HEK293 (cell line): Measurements from ENCODE around the gene HBEGF.

Experiments
- FEZF1 ChIP-seq: fragments of 450-650 bp; formaldehyde crosslinking; IDR thresholded peaks from 2 replicates; pipeline ENCODE4 v1.5.1; 2016; ENCODE audit warnings: missing biosample characterization, missing genetic modification characterization
- GLIS1 ChIP-seq: fragments of 450-650 bp; formaldehyde crosslinking; IDR thresholded peaks from 2 replicates; pipeline ENCODE4 v1.5.1; 2016; ENCODE audit warnings: missing biosample characterization, missing genetic modification characterization
- INSM2 ChIP-seq: fragments of 450-650 bp; formaldehyde crosslinking; IDR thresholded peaks from 2 replicates; pipeline ENCODE4 v1.5.1; 2016; ENCODE audit warnings: missing biosample characterization, missing genetic modification characterization
- KLF8 ChIP-seq: fragments of 450-650 bp; formaldehyde crosslinking; IDR thresholded peaks from 2 replicates; pipeline ENCODE4 v1.5.1; 2016; ENCODE audit warnings: missing biosample characterization, missing genetic modification characterization
- MZF1 ChIP-seq: fragments of 450-650 bp; formaldehyde crosslinking; IDR thresholded peaks from 2 replicates; pipeline ENCODE4 v1.5.1; 2017; ENCODE audit warnings: missing biosample characterization, missing genetic modification characterization, borderline replicate concordance
- PRDM1 ChIP-seq: fragments of 450-650 bp; formaldehyde crosslinking; IDR thresholded peaks from 2 replicates; pipeline ENCODE4; 2016; ENCODE audit warnings: missing biosample characterization, missing genetic modification characterization
- PRDM6 ChIP-seq: fragments of 450-650 bp; formaldehyde crosslinking; IDR thresholded peaks from 2 replicates; pipeline ENCODE4 v1.5.1; 2017; ENCODE audit warnings: missing biosample characterization, missing genetic modification characterization
- TRIM28 ChIP-seq: IDR thresholded peaks from 2 replicates; pipeline ENCODE4 v1.6.1; 2011; ENCODE audit warnings: low read length, control low read depth, borderline replicate concordance
- ZBTB17 ChIP-seq: fragments of 450-650 bp; formaldehyde crosslinking; IDR thresholded peaks from 2 replicates; pipeline ENCODE4 v1.5.1; 2016; ENCODE audit warnings: missing biosample characterization, missing genetic modification characterization
- ZFHX2 ChIP-seq: fragments of 450-650 bp; formaldehyde crosslinking; conservative IDR thresholded peaks from 2 replicates; pipeline ENCODE4 v1.5.1; 2016; ENCODE audit warnings: missing biosample characterization, missing genetic modification characterization
- ZIC2 ChIP-seq: fragments of 450-650 bp; formaldehyde crosslinking; IDR thresholded peaks from 2 replicates; pipeline ENCODE4 v1.5.1; 2016; ENCODE audit warnings: missing biosample characterization, missing genetic modification characterization
- ZNF148 ChIP-seq: fragments of 450-650 bp; formaldehyde crosslinking; IDR thresholded peaks from 2 replicates; pipeline ENCODE4 v1.5.0; 2017; ENCODE audit warnings: missing biosample characterization, missing genetic modification characterization, borderline replicate concordance
- ZNF155 ChIP-seq: fragments of 450-650 bp; formaldehyde crosslinking; IDR thresholded peaks from 2 replicates; pipeline ENCODE4 v1.5.1; 2016; ENCODE audit warnings: missing biosample characterization, missing genetic modification characterization
- ZNF169 ChIP-seq: fragments of 450-650 bp; formaldehyde crosslinking; IDR thresholded peaks from 2 replicates; pipeline ENCODE4 v1.5.1; 2016; ENCODE audit warnings: missing biosample characterization, missing genetic modification characterization
- ZNF175 ChIP-seq: fragments of 450-650 bp; formaldehyde crosslinking; IDR thresholded peaks from 2 replicates; pipeline ENCODE4 v1.5.1; 2016; ENCODE audit warnings: missing biosample characterization, missing genetic modification characterization
- ZNF184 ChIP-seq: fragments of 450-650 bp; IDR thresholded peaks from 2 replicates; pipeline ENCODE4 v1.5.1; 2018; ENCODE audit warnings: missing biosample characterization, mild to moderate bottlenecking, missing genetic modification characterization
- ZNF2 ChIP-seq: fragments of 450-650 bp; formaldehyde crosslinking; IDR thresholded peaks from 2 replicates; pipeline ENCODE4 v1.5.1; 2016; ENCODE audit warnings: missing biosample characterization, missing genetic modification characterization
- ZNF211 ChIP-seq: fragments of 450-650 bp; formaldehyde crosslinking; IDR thresholded peaks from 2 replicates; pipeline ENCODE4 v1.5.1; 2016; ENCODE audit warnings: low read depth, missing biosample characterization, missing genetic modification characterization
- ZNF223 ChIP-seq: fragments of 450-650 bp; formaldehyde crosslinking; IDR thresholded peaks from 2 replicates; pipeline ENCODE4 v1.5.1; 2016; ENCODE audit warnings: missing biosample characterization, missing genetic modification characterization
- ZNF24 ChIP-seq: fragments of 450-650 bp; formaldehyde crosslinking; IDR thresholded peaks from 2 replicates; pipeline ENCODE4 v1.5.1; 2016; ENCODE audit warnings: missing biosample characterization, missing genetic modification characterization
- ZNF274 ChIP-seq, 2 experiments: fragments of 200-500 bp in 1 of 2; fragments of 450-650 bp in 1 of 2; sonication (Bioruptor generic) in 1 of 2; formaldehyde crosslinking in 1 of 2; IDR thresholded peaks; 2 replicates each; pipeline versions ENCODE4 v1.5.1 to v1.6.1; 2014 to 2016; ENCODE audit warnings: borderline replicate concordance in 1 of 2, inconsistent platforms in 1 of 2, low read length in 1 of 2, missing biosample characterization in 1 of 2, missing genetic modification characterization in 1 of 2
- ZNF280D ChIP-seq: fragments of 450-650 bp; formaldehyde crosslinking; IDR thresholded peaks from 2 replicates; pipeline ENCODE4 v1.5.1; 2016; ENCODE audit warnings: missing biosample characterization, missing genetic modification characterization
- ZNF37A ChIP-seq: fragments of 450-650 bp; IDR thresholded peaks from 2 replicates; pipeline ENCODE4 v1.5.1; 2018; ENCODE audit warnings: missing biosample characterization, missing genetic modification characterization
- ZNF530 ChIP-seq: fragments of 450-650 bp; formaldehyde crosslinking; IDR thresholded peaks from 2 replicates; pipeline ENCODE4 v1.5.1; 2016; ENCODE audit warnings: low read depth, missing biosample characterization, missing genetic modification characterization
- ZNF555 ChIP-seq: fragments of 450-650 bp; formaldehyde crosslinking; conservative IDR thresholded peaks from 2 replicates; pipeline ENCODE4 v1.5.1; 2017; ENCODE audit warnings: missing biosample characterization, mild to moderate bottlenecking, missing genetic modification characterization, inconsistent platforms
- ZNF580 ChIP-seq: fragments of 450-650 bp; formaldehyde crosslinking; IDR thresholded peaks from 2 replicates; pipeline ENCODE4 v1.5.1; 2016; ENCODE audit warnings: missing biosample characterization, missing genetic modification characterization
- ZNF596 ChIP-seq: fragments of 450-650 bp; IDR thresholded peaks from 2 replicates; pipeline ENCODE4 v1.5.0; 2018; ENCODE audit warnings: missing biosample characterization, mild to moderate bottlenecking, missing genetic modification characterization, moderate library complexity
- ZNF624 ChIP-seq: fragments of 450-650 bp; formaldehyde crosslinking; IDR thresholded peaks from 2 replicates; pipeline ENCODE4 v1.5.1; 2017; ENCODE audit warnings: missing biosample characterization, missing genetic modification characterization
- ZNF639 ChIP-seq: fragments of 450-650 bp; formaldehyde crosslinking; IDR thresholded peaks from 2 replicates; pipeline ENCODE4 v1.5.1; 2016; ENCODE audit warnings: missing biosample characterization, missing genetic modification characterization
- ZNF785 ChIP-seq: fragments of 450-650 bp; formaldehyde crosslinking; IDR thresholded peaks from 2 replicates; pipeline ENCODE4 v1.5.1; 2016; ENCODE audit warnings: missing biosample characterization, missing genetic modification characterization
- ZXDB ChIP-seq: fragments of 450-650 bp; formaldehyde crosslinking; IDR thresholded peaks from 2 replicates; pipeline ENCODE4 v1.5.1; 2016; ENCODE audit warnings: missing biosample characterization, missing genetic modification characterization

HBEGF gene

GRCh38 chr5:140295414-140295813, 51.0 kb downstream of the HBEGF start (continued):
- TF ChIP-seq ZNF280D (tag by site-specific recombination) = no peak
- peak; percentile 77; the same call in 1 of the 2 replicates for TF ChIP-seq ZBTB17 (tag by site-specific recombination)
- TF ChIP-seq ZXDB = peak; percentile 87
- TF ChIP-seq INSM2 (tag by site-specific recombination) = peak; percentile 93
- TF ChIP-seq ZNF274 (IDR thresholded peaks at IDR 0.05; ENCODE audit: low read length) = no peak
- TF ChIP-seq ZNF274 (tag by site-specific recombination; IDR thresholded peaks at IDR 0.05; ENCODE audit: borderline replicate concordance) = no peak
- no peak for TF ChIP-seq ZNF624 (tag by site-specific recombination)
- TF ChIP-seq TRIM28 = peak; percentile 92; the same call in 1 of the 2 replicates
- 0 out of 2 replicates have a peak, but pooled peaks have one; percentile 27 for TF ChIP-seq FEZF1 (tag by site-specific recombination)
- TF ChIP-seq PRDM1 (tag by site-specific recombination) = peak; percentile 89
- no peak for TF ChIP-seq ZFHX2 (tag by site-specific recombination)
- TF ChIP-seq ZNF24 (tag by site-specific recombination) = peak; percentile 87
- no peak for TF ChIP-seq ZNF155 (tag by site-specific recombination)
- peak; percentile 88 for TF ChIP-seq ZNF639 (tag by site-specific recombination)
- TF ChIP-seq ZNF530 (tag by site-specific recombination) = no peak
- TF ChIP-seq ZNF184 (tag by site-specific recombination) = peak; percentile 97
- TF ChIP-seq MZF1 (tag by site-specific recombination) = peak; percentile 77; the same call in 1 of the 2 replicates
- TF ChIP-seq ZNF148 = no peak
- TF ChIP-seq PRDM6 (tag by site-specific recombination) = peak; percentile 100
- TF ChIP-seq ZNF555 (tag by site-specific recombination) = no peak
- no peak for TF ChIP-seq ZNF785
- no peak for TF ChIP-seq ZNF596 (tag by site-specific recombination)
- TF ChIP-seq ZIC2 (tag by site-specific recombination) = no peak
- TF ChIP-seq ZNF211 (tag by site-specific recombination) = no peak
- TF ChIP-seq ZNF580 (tag by site-specific recombination) = 0 out of 2 replicates have a peak, but pooled peaks have one; percentile 12
- no peak for TF ChIP-seq ZNF169
- no peak for TF ChIP-seq ZNF223 (tag by site-specific recombination)
- peak; percentile 84 for TF ChIP-seq ZNF2
- TF ChIP-seq ZNF175 (tag by site-specific recombination) = no peak
- peak; percentile 77 for TF ChIP-seq KLF8 (tag by site-specific recombination)
- TF ChIP-seq ZNF37A (tag by site-specific recombination) = peak; percentile 94
- no peak for TF ChIP-seq GLIS1
